PC-3 (cell line): Measurements from ENCODE around the gene RUFY2. TPM values are rescaled to one million over a fixed set of nuclear protein-coding genes. Genes with fewer than 3 reads are reported as not detected.

Experiments
- ATAC-seq: fragments of 200-7000 bp; cut with Tn5 transposase; 2 replicates; pipeline ENCODE4 v1.9.1; 2020; ENCODE audit warnings: mild to moderate bottlenecking, moderate library complexity
- BruUV-seq: library from RNA; stranded (reverse); fragments of 400-500 nt; replicated peaks from 2 replicates; lab custom pipeline; 2021; lab: Mats Ljungman, UMichigan
- CTCF ChIA-PET: fragments of 300-600 bp; sonication (Branson Sonifier 250); formaldehyde crosslinking; loops from one replicate; lab custom pipeline; 2022; ENCODE audit warnings: antibody characterized with exemption; lab: Charles Lee
- POLR2A ChIA-PET: fragments of 300-600 bp; sonication (Branson Sonifier 250); formaldehyde crosslinking; loops from one replicate; lab custom pipeline; 2022; ENCODE audit warnings: antibody characterized with exemption; ENCODE audit not compliant: unreplicated experiment; lab: Charles Lee
- DNase-seq: peaks from one replicate; pipeline ENCODE4 v3.0.0-alpha.2; 2015
- H2AFZ ChIP-seq: fragments of 300-600 bp; sonication (generic); 2 replicates; pipeline ENCODE4 v1.6.0; 2016; ENCODE audit warnings: antibody characterized with exemption, low read length
- H3F3A ChIP-seq: fragments of 300-600 bp; sonication (generic); one replicate; pipeline ENCODE4 v1.6.0; 2017; ENCODE audit warnings: antibody characterized with exemption, low read length, control low read depth, mild to moderate bottlenecking; ENCODE audit not compliant: unreplicated experiment
- H3K27ac ChIP-seq: fragments of 300-600 bp; sonication (generic); 2 replicates; pipeline ENCODE4 v1.5.1; 2016; ENCODE audit warnings: mild to moderate bottlenecking, low read length
- H3K27me3 ChIP-seq: fragments of 300-600 bp; sonication (generic); 2 replicates; pipeline ENCODE4 v1.6.1; 2016; ENCODE audit warnings: low read length, mixed read lengths
- H3K36me3 ChIP-seq: fragments of 300-600 bp; sonication (generic); 2 replicates; pipeline ENCODE4 v1.6.1; 2016; ENCODE audit warnings: low read depth, mixed run types, low read length, mixed read lengths
- H3K4me1 ChIP-seq: fragments of 300-600 bp; sonication (generic); 2 replicates; pipeline ENCODE4 v1.5.1; 2016; ENCODE audit warnings: low read length; ENCODE audit not compliant: insufficient read depth
- H3K4me2 ChIP-seq: fragments of 300-600 bp; sonication (generic); 2 replicates; pipeline ENCODE4 v1.6.0; 2016; ENCODE audit warnings: low read length
- H3K4me3 ChIP-seq: fragments of 300-600 bp; sonication (generic); 2 replicates; pipeline ENCODE4 v1.5.1; 2016; ENCODE audit warnings: mild to moderate bottlenecking, low read length, mixed read lengths
- H3K79me2 ChIP-seq: fragments of 300-600 bp; sonication (generic); 2 replicates; pipeline ENCODE4 v1.6.1; 2017; ENCODE audit warnings: low read length, mixed read lengths
- H3K9ac ChIP-seq: fragments of 300-600 bp; sonication (generic); 2 replicates; pipeline ENCODE4 v1.6.0; 2016; ENCODE audit warnings: mild to moderate bottlenecking, low read length
- H3K9me2 ChIP-seq: fragments of 300-600 bp; sonication (generic); replicated peaks from 2 replicates; pipeline ENCODE4 v1.6.1; 2016; ENCODE audit warnings: mixed run types, low read length, mixed read lengths
- H3K9me3 ChIP-seq: fragments of 300-600 bp; sonication (generic); 2 replicates; pipeline ENCODE4 v1.6.1; 2016; ENCODE audit warnings: low read length, mixed read lengths
- H4K20me1 ChIP-seq: fragments of 300-600 bp; sonication (generic); 2 replicates; pipeline ENCODE4 v1.6.1; 2016; ENCODE audit warnings: low read length, mixed read lengths
- EZH2 ChIP-seq: fragments of 300-600 bp; sonication (generic); IDR thresholded peaks from one replicate; pipeline ENCODE4 v1.6.1; 2017; ENCODE audit warnings: antibody characterized with exemption, mild to moderate bottlenecking, low read length; ENCODE audit not compliant: unreplicated experiment
- EZH2phosphoT487 ChIP-seq: fragments of 300-600 bp; sonication (generic); IDR thresholded peaks from 2 replicates; pipeline ENCODE4 v1.6.1; 2018; ENCODE audit warnings: mild to moderate bottlenecking, antibody characterized with exemption, low read length, borderline replicate concordance
- intact Hi-C: fragments of 100-400 bp; cut with micrococcal nuclease; formaldehyde crosslinking; loops from 2 replicates; pipeline ENCODE4 v1.9.0; 2023
- total RNA-seq: library from RNA; depleted of rRNA; stranded (reverse); fragments of >200 nt; gene quantifications from 2 replicates; pipeline ENCODE4 v1.2.3, GENCODE V29; 2014
- TF ChIP-seq, protein P1 (sequence below): fragments of 300-600 bp; sonication (generic); conservative IDR thresholded peaks from 2 replicates; pipeline ENCODE4 v1.5.1; 2017; ENCODE audit warnings: antibody characterized with exemption, low read depth, mild to moderate bottlenecking, low read length

RUFY2 gene
- total RNA-seq, 1 experiment from 2014 or later = 18.3 TPM

DNA sequence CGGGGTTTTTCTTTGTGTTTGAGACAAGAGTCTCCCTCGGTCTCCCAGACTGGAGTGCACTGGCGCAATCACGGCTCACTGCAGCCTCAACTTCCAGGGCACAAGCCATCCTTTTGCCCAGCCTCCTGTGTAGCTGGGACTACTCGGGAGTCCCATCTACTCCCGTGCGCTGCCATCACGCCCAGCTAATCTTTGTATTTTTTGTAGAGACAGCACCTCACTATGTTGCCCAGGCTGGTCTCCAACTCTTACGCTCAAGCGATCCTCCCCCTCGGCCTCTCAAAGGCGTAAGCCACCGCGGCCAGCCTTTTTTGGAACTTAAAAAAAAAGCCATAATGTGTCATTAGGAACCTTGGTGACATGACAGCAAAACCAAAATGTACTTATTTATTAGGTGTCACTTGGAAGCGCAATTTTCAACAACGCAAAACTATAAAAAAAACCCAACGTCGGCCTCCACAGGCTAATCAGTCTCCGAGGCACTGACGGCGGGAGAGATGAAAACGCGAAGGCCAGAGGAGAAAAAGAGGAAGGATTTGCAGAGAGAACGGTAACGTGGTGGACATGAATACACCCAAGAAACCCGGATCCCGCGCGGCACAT is 76.1 kb downstream of the RUFY2 start:
- no TSS peak for BruUV-seq
- intact Hi-C loops = loop anchor here (5.0 to 10.0 kb wide), 5 partner anchors 244 to 571 kb away; partner anchors contain the start of genes CCAR1, DDX50 and SIRT1
- Histone ChIP-seq H3K36me3 (peaks cover 26% of the 10 kb centered on the region; the same call in 1 of the 2 replicates), H4K20me1 (peaks cover 33% of the 10 kb centered on the region), H2AFZ (peak overlapping the region; percentile 86), H3K4me3 (peak overlapping the region; percentile 87), H3K9me3 (no peaks in the 10 kb centered on the region), H3K9ac (peak overlapping the region; percentile 96), H3F3A (no peaks in the 10 kb centered on the region), H3K4me2 (peak overlapping the region; percentile 81), H3K27ac (peak overlapping the region; percentile 82), H3K9me2 (no peaks in the 10 kb centered on the region), H3K79me2 (peaks cover 48% of the 10 kb centered on the region), H3K4me1 (peaks cover 37% of the 10 kb centered on the region), H3K27me3 (no peaks in the 10 kb centered on the region)
- ChIA-PET CTCF (interaction anchor here (3.1 kb wide), 1 partner anchor 118 kb away, joined by 18 read pairs; no protein-coding TSS in a partner anchor), POLR2A (interaction anchor here (0.6 to 1.2 kb wide), 2 partner anchors 128 to 516 kb away, joined by 3 to 7 read pairs; no protein-coding TSS in a partner anchor)
- TF ChIP-seq, protein P1, sequence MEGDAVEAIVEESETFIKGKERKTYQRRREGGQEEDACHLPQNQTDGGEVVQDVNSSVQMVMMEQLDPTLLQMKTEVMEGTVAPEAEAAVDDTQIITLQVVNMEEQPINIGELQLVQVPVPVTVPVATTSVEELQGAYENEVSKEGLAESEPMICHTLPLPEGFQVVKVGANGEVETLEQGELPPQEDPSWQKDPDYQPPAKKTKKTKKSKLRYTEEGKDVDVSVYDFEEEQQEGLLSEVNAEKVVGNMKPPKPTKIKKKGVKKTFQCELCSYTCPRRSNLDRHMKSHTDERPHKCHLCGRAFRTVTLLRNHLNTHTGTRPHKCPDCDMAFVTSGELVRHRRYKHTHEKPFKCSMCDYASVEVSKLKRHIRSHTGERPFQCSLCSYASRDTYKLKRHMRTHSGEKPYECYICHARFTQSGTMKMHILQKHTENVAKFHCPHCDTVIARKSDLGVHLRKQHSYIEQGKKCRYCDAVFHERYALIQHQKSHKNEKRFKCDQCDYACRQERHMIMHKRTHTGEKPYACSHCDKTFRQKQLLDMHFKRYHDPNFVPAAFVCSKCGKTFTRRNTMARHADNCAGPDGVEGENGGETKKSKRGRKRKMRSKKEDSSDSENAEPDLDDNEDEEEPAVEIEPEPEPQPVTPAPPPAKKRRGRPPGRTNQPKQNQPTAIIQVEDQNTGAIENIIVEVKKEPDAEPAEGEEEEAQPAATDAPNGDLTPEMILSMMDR = no peak
- TF ChIP-seq EZH2phosphoT487 (no peak), EZH2 (no peak)
- DNase-seq (no peak), ATAC-seq (no peak)

- Histone ChIP-seq H3F3A (no peaks in the 10 kb centered on the region), H3K27ac (no peak overlapping the region), H3K36me3 (peaks cover 17% of the 10 kb centered on the region; the same call in 1 of the 2 replicates), H4K20me1 (peaks cover 18% of the 10 kb centered on the region), H3K79me2 (peaks cover 33% of the 10 kb centered on the region), H3K4me2 (no peak overlapping the region), H2AFZ (peak overlapping the region; percentile 57; the same call in 1 of the 2 replicates), H3K9ac (no peak overlapping the region), H3K4me3 (no peak overlapping the region), H3K9me3 (no peaks in the 10 kb centered on the region), H3K4me1 (peaks cover 22% of the 10 kb centered on the region), H3K27me3 (no peaks in the 10 kb centered on the region), H3K9me2 (no peaks in the 10 kb centered on the region)
- DNase-seq (no peak), ATAC-seq (no peak)
- no TSS peak for BruUV-seq
- ChIA-PET CTCF (no interaction called here), POLR2A (no interaction called here)
- intact Hi-C loops = no loop called here
- TF ChIP-seq, protein P1 = no peak
- TF ChIP-seq EZH2 (no peak), EZH2phosphoT487 (no peak)
These were observed 77.6 kb downstream of the RUFY2 start for GRCh38 chr10:68329506-68329861.
